ENCODE results near the gene CELA2A. TPM values are rescaled to one million over a fixed set of nuclear protein-coding genes. Genes with fewer than 3 reads are reported as not detected.
"Not testable (repeated sequence)": the region's sequence is repeated elsewhere in the genome, so short reads cannot be mapped to it uniquely, and the experiment has no call there.

The CELA2A gene
- total RNA-seq, 4 donors from 2014 or later = not detected

DNA sequence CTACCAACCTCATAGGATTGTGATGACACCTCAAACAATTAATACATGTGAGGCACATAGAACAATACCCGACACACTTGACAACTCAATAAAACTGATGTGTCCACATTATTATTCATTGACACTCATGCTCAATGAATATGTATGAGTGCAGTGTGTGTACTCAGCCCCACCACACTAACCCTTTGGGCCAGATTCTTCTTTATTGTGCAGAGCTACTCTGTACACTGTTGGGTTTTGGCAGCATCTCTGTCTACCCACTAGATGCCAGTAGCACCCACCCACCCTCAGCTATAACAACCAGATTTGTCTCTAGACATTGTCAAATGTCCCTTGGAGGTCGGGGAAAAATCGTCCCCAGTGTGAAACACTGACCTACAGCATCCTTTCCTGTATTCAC lies 57.4 kb downstream of the CELA2A start:
- no peak overlapping the region for H3K4me3 ChIP-seq
- TF ChIP-seq, protein P1, sequence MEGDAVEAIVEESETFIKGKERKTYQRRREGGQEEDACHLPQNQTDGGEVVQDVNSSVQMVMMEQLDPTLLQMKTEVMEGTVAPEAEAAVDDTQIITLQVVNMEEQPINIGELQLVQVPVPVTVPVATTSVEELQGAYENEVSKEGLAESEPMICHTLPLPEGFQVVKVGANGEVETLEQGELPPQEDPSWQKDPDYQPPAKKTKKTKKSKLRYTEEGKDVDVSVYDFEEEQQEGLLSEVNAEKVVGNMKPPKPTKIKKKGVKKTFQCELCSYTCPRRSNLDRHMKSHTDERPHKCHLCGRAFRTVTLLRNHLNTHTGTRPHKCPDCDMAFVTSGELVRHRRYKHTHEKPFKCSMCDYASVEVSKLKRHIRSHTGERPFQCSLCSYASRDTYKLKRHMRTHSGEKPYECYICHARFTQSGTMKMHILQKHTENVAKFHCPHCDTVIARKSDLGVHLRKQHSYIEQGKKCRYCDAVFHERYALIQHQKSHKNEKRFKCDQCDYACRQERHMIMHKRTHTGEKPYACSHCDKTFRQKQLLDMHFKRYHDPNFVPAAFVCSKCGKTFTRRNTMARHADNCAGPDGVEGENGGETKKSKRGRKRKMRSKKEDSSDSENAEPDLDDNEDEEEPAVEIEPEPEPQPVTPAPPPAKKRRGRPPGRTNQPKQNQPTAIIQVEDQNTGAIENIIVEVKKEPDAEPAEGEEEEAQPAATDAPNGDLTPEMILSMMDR (IDR thresholded peaks at IDR 0.05 in 4 of 5, conservative IDR thresholded peaks at IDR 0.05 in 1 of 5) = no peak
- no peak for TF ChIP-seq POLR2A (IDR thresholded peaks at IDR 0.05)
- no peaks in the 10 kb centered on the region for H3K9me3 ChIP-seq
- H3K27ac ChIP-seq = no peak overlapping the region
- no peaks in the 10 kb centered on the region for H3K27me3 ChIP-seq
- ATAC-seq (no peak), DNase-seq (no peak)
- intact Hi-C loops (cut with DNase I; ENCODE audit: low total_unique reads) = no loop called here
- in situ Hi-C loops (cut with MboI; ENCODE audit: low sequenced_read_pairs in 4 of 4) = no loop called here
- H3K36me3 ChIP-seq = peaks cover 0 to 11% of the 10 kb centered on the region in 2 donors
- H3K4me1 ChIP-seq = no peaks in the 10 kb centered on the region

DNA sequence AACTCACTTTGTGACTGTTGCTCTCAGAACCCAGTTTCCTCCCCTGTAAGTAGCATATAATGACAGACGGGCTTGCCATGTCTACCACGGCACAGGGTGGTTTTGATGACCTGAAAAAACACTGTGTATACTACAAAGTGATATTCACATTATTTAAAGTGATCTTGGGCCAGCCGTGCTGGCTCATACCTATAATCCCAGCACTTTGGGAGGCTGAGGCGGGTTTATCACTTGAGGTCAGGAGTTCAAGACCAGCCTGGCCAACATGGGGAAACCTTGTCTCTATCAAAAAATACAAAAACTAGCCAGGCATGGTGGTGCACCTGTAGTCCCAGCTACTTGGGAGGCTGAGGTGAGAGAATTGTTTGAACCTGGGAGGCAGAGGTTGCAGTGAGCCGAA lies 58.0 kb downstream of the CELA2A start:
- H3K4me1 ChIP-seq; H3K4me3 ChIP-seq; H3K27me3 ChIP-seq; H3K9me3 ChIP-seq; in situ Hi-C loops (cut with MboI; ENCODE audit: low sequenced_read_pairs in 4 of 4); intact Hi-C loops (cut with DNase I; ENCODE audit: low total_unique reads); H3K27ac ChIP-seq; DNase-seq; ATAC-seq: not testable (repeated sequence)
- peaks cover 0 to 11% of the 10 kb centered on the region in 2 donors for H3K36me3 ChIP-seq

DNA sequence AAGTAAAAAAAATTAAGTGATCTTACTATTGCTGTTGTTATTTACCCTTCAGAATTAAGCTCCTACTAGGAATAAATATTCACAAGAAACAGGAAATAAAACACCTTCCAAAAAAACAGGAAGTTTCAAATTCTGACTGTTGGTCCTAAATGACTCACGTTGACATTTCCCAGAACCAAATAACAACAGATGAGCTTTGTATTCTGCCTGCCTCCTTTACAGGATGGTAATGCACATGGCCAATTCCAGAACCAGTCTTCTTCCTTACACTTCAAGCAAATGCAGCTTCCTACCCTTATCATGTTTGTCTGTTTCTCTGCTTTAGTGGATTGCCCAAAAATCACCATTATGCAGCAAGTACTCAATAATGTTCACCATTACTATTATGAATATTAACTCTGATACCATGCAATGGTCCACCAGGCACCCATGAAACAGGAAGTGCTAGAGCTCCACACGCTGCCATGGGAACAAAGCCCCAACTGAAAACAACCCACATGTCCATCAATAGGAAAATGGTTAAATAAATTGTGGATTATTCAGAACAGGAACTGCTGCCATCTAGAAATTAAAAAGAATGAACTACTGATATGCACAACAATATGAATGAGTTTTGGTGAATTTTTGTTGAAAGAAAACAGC lies 58.6 kb downstream of the CELA2A start:
- Histone ChIP-seq H3K4me1 (no peaks in the 10 kb centered on the region), H3K27me3 (no peaks in the 10 kb centered on the region), H3K9me3 (no peaks in the 10 kb centered on the region), H3K36me3 (peaks cover 0 to 11% of the 10 kb centered on the region in 2 donors), H3K4me3 (no peak overlapping the region), H3K27ac (no peak overlapping the region)
- TF ChIP-seq POLR2A (IDR thresholded peaks at IDR 0.05) = no peak
- TF ChIP-seq, protein P1 (IDR thresholded peaks at IDR 0.05 in 4 of 5, conservative IDR thresholded peaks at IDR 0.05 in 1 of 5) = no peak
- ATAC-seq (no peak), DNase-seq (no peak)
- in situ Hi-C loops (cut with MboI; ENCODE audit: low sequenced_read_pairs in 4 of 4) (no loop called here), intact Hi-C loops (cut with DNase I; ENCODE audit: low total_unique reads) (no loop called here)

DNA sequence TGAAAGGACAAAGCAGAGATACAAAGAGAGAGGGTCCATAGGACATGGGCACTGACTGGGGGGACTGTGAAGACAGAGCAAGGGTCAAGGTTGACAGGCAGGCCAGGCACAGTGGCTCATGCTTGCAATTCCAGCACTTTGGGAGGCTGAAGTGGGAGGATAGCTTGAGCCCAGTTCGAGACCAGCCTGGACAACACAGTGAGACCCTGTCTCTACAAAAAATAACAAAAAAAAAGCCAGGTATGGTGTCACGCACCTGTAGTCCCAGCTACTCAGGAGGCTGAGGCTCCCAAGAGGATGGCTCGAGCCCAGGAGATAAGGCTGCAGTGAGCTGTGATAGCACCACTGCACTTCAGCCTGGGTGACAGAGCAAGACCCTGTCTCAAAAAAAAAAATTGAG lies 63.1 kb downstream of the CELA2A start:
- in situ Hi-C loops (cut with MboI; ENCODE audit: low sequenced_read_pairs in 4 of 4) (no loop called here), intact Hi-C loops (cut with DNase I; ENCODE audit: low total_unique reads) (loop anchor here (10.0 kb wide), 1 partner anchor 195 kb away; no protein-coding TSS in a partner anchor)
- Histone ChIP-seq H3K27me3 (no peaks in the 10 kb centered on the region), H3K27ac (no peak overlapping the region), H3K36me3 (peaks cover 0 to 7% of the 10 kb centered on the region in 2 donors), H3K4me3 (no peak overlapping the region), H3K4me1 (peaks cover 7 to 8% of the 10 kb centered on the region in 2 donors), H3K9me3 (no peaks in the 10 kb centered on the region)
- DNase-seq (no peak), ATAC-seq (no peak)
- TF ChIP-seq POLR2A (IDR thresholded peaks at IDR 0.05) = no peak
- TF ChIP-seq, protein P1 (IDR thresholded peaks at IDR 0.05 in 4 of 5, conservative IDR thresholded peaks at IDR 0.05 in 1 of 5) = no peak

DNA sequence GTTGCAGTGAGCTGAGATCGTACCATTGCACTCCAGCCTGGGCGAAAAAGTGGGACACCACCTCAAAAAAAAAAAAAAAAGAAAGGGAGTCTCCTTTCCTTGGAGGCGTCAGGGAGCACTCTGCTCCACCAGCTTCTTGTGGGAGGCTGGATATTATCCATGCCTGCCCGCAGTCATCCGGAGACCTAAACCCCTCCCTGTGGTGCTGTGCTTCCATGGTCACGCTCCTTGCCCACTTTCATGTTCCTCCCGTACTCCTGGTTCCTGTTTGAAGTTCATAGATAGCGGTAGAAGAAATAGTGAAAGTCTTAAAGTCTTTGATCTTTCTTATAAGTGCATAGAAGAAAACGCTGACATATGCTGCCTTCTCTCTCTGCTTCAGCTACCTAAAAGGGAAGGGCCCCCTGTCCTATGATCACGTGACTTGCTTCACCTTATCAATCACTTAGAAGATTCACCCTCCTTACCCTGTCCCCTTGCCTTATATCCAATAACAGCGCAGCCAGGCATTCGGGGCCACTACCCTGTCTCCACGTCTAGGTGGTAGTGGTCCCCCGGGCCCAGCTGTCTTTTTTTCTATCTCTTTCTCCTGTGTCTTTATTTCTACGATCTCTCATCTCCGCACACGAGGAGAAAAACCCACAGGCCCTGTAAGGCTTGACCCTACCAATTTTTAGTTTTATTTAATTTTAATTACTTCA lies 64.8 kb downstream of the CELA2A start:
- H3K4me1 ChIP-seq = peaks cover 18 to 19% of the 10 kb centered on the region in 2 donors
- in situ Hi-C loops (cut with MboI; ENCODE audit: low sequenced_read_pairs in 4 of 4); H3K9me3 ChIP-seq; ATAC-seq; H3K36me3 ChIP-seq; DNase-seq; H3K27ac ChIP-seq; H3K4me3 ChIP-seq; H3K27me3 ChIP-seq: not testable (repeated sequence)
- intact Hi-C loops (cut with DNase I; ENCODE audit: low total_unique reads) = loop anchor here (10.0 kb wide), 1 partner anchor 197 kb away; no protein-coding TSS in a partner anchor

Other genes with a start within 250 kb of the CELA2A start
- not detected for gene FHAD1, start 209.5 kb upstream of the CELA2A start, total RNA-seq
- 1 to 10 TPM; 2.9 to 8.1 (median 5.3) TPM for gene EFHD2, start 46.8 kb upstream of the CELA2A start, total RNA-seq
- 10 to 100 TPM in 1 of 4 donors, not detected in 3; 67.3 TPM for gene CTRC, start 18.3 kb upstream of the CELA2A start, total RNA-seq
- not detected for gene CELA2B, start 19.4 kb downstream of the CELA2A start, total RNA-seq
- gene CASP9, start 67.5 kb downstream of the CELA2A start, total RNA-seq = 1 to 10 TPM; 5.2 to 9.6 (median 8.0) TPM
- 10 to 100 TPM; 20.0 to 43.1 (median 22.6) TPM for gene DNAJC16, start 70.1 kb downstream of the CELA2A start, total RNA-seq
- gene AGMAT, start 128.3 kb downstream of the CELA2A start, total RNA-seq = 1 to 10 TPM in 3 of 4 donors, under 1 TPM in 1; 0.85 to 2.6 (median 2.0) TPM
- gene DDI2, start 160.7 kb downstream of the CELA2A start, total RNA-seq = 10 to 100 TPM; 19.0 to 86.7 (median 34.2) TPM
- 100 to 1,000 TPM in 3 of 4 donors, 10 to 100 TPM in 1; 86.7 to 170 (median 144) TPM for gene PLEKHM2, start 227.6 kb downstream of the CELA2A start, total RNA-seq

Data from gastrocnemius medialis (tissue), 4 donors.